HCEC 1CT (cell line): Measurements from ENCODE around the gene GTPBP2.
"Not testable (repeated sequence)": the region's sequence is repeated elsewhere in the genome, so short reads cannot be mapped to it uniquely, and the experiment has no call there.

Experiments
- DNase-seq: peaks from one replicate; pipeline ENCODE4 v3.0.0-alpha.2; 2017

The GTPBP2 gene

DNA sequence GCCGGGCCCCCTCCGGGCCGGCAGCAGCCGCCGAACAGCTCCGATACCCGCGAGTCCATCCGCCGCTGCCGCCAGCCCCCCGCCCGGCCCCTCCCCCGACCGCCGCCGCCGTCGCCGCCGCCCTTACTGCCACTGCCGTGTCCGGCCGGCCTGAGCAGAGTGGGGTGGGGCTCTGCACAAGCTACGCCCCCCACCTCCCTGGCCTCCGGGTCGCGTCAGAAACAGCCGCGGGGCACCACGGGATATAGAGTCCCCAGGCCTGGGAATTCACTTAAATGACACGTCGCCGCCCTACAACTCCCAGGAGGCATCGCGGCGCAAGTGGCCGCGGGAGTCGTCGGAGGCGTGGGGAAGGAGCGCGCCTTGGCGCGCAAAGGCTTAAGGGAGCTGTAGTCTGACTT lies at the start of gene GTPBP2:
Gene GTPBP2, minus strand, starts transcription at position 161 of the 401 bp plus-strand sequence. Its CDS starts 102 bp downstream, at position 59.
- DNase-seq: peak; percentile 99

GRCh38 chr6:43678341-43678740 lies 49.3 kb upstream of the GTPBP2 start:
- no peak for DNase-seq

DNA sequence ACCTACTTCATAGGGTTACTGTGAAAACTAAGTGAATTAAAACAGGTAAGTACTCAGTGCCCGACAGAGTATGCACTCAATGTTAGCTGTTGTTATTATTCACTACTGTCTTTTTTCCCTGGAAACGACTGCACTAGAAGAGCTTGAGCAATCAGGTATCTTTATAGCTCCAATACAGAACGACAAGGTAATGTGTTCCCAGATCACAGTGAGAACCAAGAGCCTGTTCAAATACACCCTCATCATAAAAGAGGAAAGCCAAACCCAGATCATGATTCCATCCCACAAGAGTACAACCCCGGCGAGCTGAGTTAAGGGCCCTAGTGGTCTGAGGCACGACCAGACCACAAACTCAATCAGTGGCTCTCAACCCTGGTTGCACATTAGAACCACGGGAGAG lies 48.7 kb upstream of the GTPBP2 start:
- no peak for DNase-seq

DNA sequence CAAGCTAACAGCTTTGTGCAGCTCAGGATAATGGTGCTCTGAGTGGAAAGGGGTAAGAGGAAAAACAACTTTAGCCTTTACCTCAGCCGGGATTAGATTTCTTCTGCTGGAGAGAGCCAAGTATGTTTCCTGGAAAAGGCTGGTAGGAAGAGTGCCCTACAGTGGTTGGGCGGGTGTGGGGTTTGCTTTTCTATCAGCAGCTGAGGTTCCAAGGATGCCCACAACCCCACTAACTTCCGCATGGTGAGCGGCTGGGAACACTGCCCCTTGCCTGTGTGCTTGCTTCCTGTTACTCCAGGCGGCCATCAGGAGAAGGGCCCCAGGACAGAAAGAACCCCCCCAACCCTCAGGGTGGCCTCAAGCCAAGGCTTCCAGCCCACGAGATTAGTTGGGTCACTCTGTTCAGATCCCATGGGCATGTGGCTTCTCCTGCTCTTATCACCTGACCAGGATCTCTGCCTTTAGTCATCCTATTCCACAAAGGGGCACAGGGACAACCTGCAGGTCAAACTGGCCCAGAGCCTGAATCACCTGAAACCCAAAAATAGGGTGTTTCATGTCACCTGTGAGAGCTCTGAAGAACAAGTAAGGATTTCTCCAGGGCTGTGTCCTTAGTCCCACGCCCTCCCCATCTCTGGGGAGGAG lies 48.0 kb upstream of the GTPBP2 start:
- DNase-seq: no peak

GRCh38 chr6:43674921-43675320 lies 45.9 kb upstream of the GTPBP2 start:
- no peak for DNase-seq

GRCh38 chr6:43674291-43674690 lies 45.2 kb upstream of the GTPBP2 start:
- no peak for DNase-seq

- DNase-seq: no peak
These were observed 44.5 kb upstream of the GTPBP2 start for GRCh38 chr6:43673444-43674084.

DNA sequence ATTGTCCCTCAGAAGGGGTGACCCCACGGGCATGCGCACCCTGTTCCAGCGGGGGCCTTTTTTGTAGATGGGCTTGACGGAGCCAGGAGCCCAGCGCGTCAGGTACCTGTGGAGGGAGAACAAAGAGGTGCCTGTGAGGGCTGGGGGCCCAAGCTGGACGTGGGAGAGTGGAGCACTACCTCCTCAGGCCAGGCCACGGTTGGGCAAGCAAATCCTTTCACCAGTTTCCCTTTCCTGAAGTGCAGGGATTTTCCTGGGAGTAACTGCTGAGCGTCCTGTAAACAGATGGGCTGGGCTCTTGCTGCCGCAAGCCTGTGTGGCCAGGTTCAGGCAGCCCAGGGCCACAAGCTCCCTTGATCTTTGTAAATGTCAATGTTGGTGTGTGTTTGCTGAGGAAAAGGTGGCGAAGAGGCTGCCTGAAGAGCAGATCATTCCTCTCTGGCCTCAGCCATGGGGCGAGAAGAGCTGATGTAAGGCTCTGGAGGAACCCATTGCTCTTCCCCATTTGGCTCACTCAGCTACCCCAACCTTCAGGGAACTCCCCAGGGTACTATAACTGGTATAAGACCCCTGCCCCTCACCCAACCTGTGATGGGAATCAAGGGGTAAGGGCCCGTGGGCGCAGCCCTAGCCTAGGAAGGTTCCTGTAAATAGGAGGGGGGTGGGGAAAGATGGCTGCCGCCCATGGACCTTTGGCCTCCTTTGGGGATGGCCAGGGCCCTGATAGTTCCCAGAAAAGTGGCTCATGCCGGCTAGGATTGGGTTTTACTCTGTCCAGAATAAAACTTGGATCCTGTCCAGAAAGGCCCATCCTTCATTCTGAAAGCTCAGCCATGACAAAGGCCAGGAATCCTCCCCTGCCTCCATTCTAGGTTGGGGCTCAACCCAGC lies 43.0 kb upstream of the GTPBP2 start:
- DNase-seq: no peak

DNA sequence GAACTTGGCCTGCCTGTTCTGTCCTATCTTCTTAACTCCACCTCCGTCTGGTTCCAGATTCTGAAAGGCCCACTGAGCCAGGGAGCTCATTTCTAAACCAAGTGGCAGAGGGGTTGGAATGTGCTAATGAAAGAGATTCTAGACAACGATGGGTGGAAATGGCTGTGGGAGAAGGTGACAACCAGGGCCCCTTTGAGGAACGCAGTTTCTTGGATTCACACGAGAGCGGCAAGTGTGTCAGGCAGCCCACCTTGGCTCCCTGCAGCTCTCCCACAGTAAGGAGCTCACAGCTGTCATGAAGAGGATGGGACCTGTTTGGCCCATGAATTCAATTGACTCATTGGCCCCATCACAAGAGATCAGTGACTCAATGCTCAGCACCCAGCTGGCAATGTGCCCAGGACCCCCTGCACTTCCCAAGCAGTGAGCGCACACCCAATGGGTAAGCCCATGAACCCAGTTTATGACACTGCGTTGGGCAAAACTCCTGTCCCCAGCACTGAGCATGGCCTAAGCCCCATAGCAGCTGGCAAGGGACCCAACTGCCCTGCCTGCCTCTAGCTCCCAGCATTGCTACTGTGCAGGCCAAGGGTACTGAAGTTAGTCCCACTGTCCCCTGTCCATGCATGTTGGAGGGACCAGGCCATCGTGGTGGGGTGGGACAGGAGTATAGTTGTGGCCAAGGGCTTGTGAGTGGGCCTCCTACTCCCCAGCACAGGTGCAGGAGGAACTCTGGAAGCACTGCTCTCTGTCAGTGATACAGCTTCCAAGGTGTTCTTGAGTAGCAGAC lies 42.1 kb upstream of the GTPBP2 start:
- no peak for DNase-seq

GRCh38 chr6:43670623-43670986 lies 41.5 kb upstream of the GTPBP2 start:
- no peak for DNase-seq

- no peak for DNase-seq
These were observed 41.0 kb upstream of the GTPBP2 start for GRCh38 chr6:43669922-43670622.

GRCh38 chr6:43669050-43669921 lies 40.2 kb upstream of the GTPBP2 start:
- peak; percentile 23 for DNase-seq

DNA sequence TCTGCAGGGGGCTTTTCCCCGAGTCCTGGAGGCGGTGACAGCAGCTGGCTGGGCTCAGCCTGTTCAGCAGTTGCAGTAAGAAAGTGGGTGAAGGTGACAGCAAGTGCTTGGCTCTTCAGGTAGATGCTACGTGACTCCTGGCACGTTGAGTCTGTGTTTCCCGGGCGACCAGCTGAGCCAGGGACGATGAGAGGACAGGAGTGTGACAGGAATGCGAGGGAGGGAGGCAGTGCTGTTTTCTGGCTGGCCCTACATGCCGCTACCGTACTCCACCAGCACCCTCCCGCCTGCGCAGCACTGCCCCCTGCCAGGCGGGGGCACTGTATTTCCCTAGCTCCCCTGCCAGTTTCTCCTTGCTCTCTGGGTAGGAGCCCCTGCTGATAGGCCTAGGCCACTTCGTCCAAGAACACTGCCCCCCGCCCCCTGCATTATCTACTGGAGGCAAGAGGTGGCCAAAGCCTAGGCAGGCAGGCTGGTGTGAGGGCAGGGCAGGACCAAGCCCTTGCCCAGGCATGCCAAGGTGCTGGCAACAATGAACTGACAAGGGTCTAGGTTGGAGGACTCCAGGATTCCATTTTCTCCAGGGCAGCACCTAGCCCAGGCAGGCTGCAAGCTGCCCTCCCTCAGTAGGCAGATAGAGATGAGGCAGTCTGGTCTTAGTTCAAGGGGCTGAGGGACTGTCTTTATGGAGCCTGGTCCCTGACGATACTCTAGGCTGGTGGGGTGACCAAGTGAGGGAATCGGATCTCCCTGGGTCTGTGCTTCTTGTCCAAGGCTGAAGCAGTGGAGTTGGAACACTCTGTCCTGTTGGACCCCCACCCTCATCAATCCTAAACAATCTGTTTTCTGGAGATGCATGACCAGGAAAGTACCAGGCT lies 39.3 kb upstream of the GTPBP2 start:
- peak; percentile 61 for DNase-seq

DNA sequence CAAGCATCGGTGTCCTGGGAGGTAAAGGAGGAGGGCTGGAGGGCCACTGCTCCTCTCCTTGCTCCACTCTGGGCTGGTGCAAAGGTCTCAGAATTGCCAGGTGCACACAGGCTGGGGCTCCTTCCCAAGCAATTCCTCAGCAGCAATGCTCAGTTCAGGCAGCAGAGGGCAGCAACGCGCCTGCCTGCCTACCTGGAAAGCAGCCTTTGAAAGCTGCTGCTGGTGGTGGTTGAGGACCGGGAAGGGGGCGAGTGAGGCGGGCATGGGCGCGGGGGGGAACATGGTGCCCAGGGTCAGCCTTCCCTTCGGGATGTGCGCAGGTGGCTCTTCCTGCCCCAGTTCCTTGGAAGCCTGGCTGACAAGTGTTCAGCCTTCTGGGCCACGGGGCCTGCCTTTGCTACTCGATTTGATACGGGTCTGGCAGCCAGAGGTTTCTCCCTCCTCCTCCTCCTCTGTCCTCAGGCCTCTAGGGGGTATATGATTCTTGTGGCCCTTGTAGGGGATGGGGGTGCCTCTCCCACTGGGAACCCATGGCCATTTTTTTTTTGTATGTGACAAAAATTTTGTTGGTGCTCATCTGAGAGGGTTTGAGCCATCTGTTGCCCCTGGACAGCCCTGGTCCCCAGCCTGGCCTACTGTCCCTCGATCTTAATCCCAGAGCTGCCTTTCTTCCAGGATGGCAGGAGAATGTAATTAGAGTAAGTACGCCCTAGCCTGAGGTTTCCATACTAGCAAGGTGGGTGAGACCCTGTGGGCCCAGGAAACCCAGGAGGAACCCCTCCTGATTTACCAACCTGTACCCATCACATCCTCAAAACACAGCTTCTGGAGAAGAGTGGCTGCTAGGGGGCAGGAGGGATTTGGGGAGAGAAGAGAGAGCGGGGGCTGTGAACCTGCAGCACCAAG lies 38.4 kb upstream of the GTPBP2 start:
- peak; percentile 50 for DNase-seq

- no peak for DNase-seq
These were observed 37.3 kb upstream of the GTPBP2 start for GRCh38 chr6:43666196-43666920.

GRCh38 chr6:43665376-43665775 lies 36.3 kb upstream of the GTPBP2 start:
- peak; percentile 18 for DNase-seq

DNA sequence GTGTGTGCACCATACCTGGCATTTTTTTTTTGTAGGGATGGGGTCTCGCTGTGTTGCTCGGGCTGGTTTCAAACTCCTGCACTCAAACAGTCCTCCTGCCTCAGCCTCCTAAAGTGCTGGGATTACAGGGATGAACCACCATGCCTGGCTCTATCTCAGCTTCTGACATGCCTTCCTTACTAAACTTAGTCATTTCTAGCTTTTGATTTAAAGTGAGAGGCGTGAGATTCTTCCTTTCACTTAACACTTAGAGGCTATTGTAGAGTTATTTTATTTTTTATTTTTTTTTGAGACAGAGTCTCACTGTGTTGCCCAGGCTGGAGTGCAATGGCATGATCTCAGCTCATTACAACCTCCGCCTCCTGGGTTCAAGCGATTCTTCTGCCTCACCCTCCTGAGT lies 33.9 kb upstream of the GTPBP2 start:
- DNase-seq: not testable (repeated sequence)

DNA sequence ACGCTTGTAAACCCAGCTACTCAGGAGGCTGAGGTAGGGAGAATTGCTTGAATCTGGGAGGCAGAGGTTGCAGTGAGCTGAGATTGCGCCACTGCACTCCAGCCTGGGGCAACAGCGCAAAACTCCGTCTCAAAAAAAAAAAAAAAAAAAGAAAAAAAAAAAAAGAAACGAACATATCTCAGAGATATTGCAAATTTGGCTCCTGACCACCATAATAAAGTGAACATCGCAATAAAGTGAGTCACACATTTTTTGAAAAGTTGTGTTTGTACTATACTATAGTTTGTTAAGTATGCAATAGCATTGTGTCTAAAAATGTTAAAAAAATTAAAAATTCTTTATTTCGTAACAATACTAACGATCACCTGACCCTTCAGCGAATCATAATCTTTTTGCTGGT lies 29.1 kb upstream of the GTPBP2 start:
- DNase-seq: peak; percentile 79
